GM21360 (cell line): ENCODE results near the gene CLSTN3.

ENCODE experiments used
- ATAC-seq: cut with Tn5 transposase; IDR thresholded peaks from one replicate; pipeline ENCODE4 v1.9.1; 2021; ENCODE audit warnings: mild to moderate bottlenecking, moderate library complexity; ENCODE audit not compliant: unreplicated experiment

The CLSTN3 gene

DNA sequence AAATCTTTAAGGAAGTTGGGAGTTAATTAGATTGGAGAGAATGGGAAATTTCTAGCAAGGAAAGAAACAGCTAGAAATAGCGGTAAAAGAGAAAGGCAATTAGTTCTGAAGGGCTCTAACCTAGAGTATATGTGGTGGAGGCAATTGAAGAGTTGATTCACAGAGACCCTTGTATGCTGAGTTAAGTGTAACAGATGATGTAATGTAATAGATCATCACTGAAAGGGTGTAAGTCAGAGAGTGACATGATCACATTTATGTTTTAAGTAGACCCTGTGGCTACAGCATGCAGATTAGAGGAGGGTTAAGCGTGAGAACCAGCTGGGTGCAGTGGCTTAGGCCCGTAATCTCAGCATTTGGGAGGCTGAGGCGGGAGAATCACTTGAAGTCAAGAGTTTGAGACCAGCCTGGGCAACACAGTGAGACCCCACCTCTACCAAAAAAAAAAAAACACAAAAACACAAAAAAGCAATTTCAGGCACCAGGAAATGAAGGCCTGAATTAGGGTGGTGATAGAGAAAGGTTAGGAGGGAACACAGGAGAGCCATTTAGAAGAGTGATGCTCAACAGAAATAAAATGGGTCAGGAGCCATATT is 4.4 kb upstream of the CLSTN3 start:
- ATAC-seq, result no peak

DNA sequence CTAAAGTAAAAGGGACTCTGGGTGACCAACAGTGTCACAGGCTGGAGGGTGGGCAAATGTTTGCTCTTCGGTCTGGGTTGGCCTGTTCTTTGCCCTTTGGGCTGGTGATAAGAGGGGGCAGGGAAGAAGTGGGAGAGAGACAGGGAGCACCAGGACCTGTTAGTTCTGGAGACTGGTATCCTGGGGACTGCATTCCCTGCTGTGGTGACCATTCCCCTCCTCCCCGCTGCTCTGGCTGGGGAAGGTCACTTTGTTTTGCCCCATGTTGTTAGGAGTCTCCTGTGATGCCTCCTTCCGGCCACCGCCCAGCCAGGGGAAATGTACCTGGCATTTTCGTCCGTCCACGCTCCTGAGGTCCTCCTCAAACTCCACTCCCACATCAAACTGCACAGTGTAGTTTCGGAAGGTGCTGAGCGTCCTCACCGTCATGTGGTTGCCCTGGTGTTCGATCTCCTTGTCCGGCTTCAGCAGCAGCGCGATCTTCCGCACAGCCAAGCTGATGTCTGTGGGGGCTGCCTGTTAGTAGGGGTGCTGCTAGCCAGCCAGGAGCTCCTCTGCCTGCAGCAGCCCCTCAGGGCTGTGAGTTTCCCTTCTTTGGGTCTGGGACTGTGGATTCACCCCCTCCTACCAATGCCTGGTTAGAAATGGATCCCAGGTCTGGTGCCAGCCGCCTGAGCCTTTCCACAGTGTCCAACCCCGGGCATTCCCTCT is 2.1 kb upstream of the CLSTN3 start:
- ATAC-seq, result no peak

DNA sequence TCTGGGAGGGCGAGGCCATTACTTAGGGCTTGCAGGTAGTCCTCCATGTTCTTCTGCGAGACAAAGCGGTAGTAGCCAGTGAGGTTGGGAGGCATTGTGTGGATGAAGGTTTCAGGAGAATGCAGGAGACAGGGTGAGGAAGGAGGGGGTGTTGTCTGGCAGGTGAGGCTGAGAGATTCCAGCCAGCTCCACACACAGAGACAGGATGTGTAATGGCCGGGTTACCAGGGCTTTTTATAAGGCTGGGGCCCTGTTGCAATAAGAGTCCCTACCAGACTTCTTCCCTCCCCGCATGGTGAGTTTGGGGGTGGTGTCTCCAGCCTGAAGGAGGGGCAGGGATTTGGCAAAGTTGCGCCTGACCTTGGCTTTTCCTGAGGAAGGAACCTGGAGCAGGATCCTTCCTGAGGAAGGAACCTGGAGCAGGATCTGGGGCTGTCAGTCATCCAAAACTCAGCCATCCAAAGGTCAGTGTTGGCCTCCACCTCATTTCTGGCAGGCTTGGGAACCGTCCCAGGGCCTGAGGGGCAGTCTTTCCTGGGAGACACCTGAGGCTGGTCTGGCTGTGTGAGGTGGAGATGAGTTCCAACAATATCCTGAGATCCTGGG is 1.4 kb upstream of the CLSTN3 start, which contains the start of gene RBP5:
Gene RBP5, minus strand, starts transcription at position 209 of the 606 bp plus-strand sequence. Its CDS starts 114 bp downstream, at position 95.
- no peak for ATAC-seq

DNA sequence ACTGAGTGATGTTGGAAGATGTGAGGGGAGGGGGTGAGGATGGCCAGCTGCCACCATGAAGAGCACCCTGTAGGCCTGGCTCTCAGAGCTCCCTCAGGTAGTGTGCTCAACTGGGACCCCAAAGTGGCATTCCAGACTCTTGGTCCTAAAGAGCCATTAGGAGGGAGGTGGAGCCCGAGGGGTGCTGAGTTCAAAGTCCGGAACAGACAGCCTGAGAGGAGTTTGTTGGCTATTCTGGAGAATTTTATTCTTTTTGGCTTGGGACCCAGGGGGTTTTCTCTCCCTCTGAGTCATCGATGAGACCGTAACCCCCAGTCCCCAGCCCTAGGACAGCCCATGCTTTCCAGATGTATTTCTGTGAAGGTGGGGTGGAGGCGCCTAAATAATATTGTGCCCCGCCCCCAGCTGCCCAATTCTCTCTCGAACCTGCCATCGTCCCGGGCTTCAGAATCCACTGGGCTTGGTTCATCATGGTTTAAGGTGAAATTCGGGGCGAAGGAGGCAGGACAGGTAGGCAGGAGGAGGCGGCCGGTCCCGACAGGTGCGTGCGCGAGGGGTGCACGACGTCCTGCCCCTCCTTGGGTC is 792 bp upstream of the CLSTN3 start:
- no peak for ATAC-seq

DNA sequence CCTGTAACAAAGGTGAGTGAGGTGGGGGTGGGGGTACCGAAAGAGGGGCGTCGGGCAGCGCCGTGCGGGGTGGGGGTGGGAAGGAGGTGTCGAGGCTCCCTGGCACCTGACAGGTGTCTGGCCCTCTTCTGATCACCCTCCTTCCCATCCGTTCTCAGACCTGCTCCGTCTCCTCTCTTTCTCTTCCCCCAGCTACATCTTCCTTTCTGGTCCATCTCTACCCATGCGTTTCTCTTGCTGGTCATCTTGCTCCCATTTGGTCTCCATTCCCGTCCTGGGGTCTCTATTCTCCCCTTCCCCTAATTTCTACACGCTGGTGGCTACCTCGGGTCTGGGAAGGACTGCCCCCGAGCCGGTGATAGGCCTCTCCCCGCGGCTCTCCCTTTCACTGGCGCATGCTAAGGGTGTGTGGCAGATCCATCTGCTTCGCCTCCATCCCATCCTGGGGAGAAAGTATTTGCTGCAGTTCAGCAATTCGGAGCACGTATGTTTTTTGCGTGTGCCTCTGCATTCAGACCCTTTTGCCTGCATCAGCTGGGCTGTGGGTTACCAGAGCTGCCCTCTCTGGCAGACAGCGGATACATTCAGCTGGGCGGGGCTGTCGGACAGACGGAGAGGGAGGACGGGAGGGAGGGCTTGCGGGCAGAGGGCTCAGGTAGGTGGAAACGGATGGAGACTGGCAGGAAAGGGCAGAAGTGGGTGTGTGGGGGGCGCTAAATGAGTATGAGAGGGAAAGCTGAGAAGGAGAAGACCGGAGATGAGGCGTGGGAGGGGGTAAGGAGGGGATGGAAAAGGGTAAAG is 730 bp downstream of the CLSTN3 start:
- no peak for ATAC-seq

DNA sequence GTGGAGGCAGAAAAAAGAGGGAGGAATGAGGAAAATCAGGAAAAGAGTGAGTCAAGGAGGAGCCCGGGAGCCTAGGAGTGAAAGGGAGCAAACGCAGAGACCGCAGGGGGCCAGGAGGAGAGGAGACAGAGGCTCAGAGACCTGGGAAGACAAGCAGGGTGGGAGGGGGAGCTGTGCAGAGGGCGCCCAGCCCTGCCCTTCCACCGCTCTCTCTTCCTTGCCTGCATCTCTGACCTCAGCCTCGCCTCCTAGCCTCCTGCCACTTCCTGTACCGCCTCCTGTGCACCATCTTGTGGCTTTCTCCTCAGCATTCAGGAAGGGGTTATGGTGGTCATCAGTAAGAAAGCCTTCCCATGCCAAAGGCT is 1.3 kb downstream of the CLSTN3 start:
- ATAC-seq, result no peak

DNA sequence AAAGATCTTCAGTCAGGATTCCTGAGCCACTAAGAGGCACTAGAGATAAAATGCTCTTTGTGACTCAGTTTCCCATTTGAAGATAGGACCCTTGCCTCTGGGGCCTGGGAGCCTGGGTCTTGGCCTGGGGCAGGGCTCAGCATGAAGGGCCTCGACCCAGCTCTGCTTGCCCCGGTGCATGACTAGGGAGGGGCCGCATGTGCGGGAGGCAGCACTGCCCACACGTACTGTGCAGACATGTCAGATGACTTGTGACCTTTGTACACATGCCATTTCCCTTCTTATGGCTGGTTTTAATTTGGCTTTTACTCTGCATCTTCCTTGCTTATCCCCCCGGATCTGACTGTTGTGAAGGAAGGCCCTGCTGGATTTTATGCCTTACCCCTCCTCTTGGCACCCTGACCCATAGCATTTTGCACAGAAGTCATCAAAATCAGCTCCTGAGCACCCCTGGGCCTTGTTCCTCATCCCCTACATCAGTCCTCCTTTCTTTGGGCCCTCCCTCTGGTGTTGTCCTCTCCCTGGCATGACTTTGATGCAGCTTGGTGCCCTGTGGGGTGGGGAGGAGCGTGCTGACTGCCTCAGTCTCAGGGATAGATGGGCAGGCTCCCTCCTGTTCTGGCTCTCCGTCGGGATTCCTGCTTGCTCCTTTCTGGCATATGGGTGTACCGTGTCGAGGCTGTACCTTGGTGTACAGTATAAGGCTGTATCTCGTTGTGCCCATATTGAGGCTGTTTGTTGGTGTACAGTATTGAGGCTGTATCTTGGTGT is 4.4 kb downstream of the CLSTN3 start:
- no peak for ATAC-seq

DNA sequence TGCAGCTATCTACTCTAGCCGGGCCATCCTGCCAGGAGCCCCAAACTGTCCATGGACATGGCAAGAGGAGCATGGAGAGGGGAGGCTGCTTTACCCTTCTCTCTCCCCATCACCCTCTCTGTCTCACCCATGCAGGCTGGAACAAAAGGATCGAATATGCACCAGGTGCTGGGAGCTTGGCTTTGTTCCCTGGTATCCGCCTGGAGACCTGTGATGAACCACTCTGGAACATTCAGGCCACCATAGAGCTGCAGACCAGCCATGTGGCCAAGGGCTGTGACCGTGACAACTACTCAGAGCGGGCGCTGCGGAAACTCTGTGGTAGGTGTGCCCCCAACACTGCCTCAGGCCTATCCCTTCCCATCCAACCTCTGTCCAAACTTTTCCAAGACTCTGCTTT is 5.9 kb downstream of the CLSTN3 start:
- ATAC-seq, result no peak

DNA sequence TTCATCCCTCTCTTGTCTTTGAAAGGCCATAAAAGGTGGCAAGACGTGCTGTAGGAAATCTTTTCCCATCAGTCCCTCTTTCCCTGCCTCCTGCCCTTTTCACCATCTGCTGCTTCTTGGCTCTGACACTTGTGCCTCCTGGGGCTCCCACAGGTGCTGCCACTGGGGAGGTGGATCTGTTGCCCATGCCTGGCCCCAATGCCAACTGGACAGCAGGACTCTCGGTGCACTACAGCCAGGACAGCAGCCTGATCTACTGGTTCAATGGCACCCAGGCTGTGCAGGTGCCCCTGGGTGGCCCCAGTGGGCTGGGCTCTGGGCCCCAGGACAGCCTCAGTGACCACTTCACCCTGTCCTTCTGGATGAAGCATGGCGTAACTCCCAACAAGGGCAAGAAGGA is 6.5 kb downstream of the CLSTN3 start:
- no peak for ATAC-seq

DNA sequence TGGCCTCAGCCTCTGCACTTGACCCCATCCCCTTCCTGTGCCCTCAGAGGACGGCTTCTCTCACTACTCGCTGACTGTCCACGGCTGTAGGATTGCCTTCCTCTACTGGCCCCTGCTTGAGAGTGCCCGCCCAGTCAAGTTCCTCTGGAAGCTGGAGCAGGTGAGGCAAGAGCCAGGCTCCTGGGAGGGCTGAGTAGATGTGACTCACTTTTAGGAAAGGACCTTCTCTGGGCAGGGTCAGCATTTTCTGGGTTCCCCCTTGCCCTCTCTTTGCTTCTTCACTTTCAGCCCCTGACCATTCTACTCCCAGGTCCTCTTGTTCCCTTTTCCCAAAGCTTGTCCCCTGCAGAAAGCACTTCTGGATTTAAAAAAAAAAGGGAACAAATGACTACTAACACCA is 7.7 kb downstream of the CLSTN3 start:
- no peak for ATAC-seq

DNA sequence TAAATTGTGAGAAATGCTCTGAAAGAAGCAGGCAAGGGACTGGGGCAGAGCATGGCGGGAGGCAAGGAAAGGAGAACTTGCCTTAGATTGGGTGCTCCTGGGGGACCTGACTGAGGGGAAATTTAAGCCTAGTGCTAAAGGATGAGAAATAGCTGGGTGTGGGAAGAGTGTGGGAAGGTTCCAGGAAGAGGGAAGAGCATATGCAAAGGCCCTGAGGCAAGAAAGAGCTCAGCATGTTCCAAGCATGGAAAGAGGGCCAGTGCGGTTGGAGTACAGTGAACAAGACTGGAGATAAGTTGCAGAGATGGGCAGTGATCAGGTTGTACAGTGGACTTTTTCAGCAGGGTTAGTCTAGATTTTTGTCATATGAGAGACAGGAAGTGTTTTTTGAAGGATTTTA is 9.0 kb downstream of the CLSTN3 start:
- ATAC-seq, result no peak

DNA sequence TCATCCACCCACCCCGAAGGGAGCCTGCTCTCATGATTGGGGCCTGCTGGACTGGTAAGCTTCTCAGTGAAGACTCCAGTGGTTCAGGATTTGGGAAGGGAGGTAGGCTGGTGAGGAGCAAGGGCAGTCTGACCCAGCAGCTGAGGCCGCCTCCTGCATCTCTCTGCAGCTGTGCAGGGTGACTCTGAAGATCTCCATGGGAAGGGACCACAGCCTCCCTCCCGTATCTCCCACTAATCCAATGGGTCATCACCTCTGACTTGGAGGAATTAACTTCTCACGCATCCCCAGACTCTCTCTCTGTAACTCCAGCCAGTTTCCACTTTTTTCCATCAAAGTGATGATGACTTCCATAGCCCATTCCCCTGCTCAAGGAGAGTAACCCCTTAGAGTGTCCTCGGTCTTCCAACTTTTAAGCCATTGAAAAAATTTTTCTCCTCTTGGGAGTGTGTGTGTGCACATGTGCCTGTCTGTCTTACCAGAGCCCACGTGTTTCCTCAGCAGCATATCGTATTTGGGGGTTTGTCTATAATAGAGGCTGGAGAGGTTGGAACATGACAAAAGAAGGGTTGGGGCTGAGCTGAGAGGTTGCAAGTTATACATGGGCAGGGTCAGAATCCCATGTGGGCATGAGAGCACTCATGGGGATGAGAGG is 11.3 kb downstream of the CLSTN3 start:
- ATAC-seq, result no peak

DNA sequence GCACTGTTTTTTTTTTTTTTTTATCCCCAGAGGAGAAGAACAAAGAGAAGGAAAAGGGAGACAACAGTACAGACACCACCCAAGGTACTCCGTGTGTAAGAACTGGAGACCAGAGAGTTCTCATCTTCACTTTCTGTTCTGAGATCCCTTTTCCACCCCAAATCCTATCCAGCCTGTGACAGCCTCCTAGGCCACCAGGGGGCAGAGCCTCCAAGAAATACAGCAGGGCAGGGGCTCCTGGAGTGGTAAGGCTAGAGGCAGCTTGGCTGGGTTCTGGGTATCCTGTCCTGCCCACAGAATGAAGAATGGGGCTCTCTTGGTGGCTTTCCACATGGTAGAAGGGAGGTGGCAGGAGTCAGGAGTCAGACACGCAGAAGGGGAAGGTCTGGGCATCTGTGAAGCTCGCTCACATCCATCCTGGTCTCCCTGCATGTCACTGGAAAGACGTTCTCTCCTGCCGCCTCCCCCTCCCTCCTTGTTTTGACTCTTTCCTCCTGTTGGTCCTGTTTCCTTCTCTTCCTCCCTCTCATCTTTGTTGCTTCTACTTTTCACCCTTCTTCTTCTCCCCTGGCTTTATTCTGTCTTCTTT is 12.0 kb downstream of the CLSTN3 start:
- no peak for ATAC-seq

DNA sequence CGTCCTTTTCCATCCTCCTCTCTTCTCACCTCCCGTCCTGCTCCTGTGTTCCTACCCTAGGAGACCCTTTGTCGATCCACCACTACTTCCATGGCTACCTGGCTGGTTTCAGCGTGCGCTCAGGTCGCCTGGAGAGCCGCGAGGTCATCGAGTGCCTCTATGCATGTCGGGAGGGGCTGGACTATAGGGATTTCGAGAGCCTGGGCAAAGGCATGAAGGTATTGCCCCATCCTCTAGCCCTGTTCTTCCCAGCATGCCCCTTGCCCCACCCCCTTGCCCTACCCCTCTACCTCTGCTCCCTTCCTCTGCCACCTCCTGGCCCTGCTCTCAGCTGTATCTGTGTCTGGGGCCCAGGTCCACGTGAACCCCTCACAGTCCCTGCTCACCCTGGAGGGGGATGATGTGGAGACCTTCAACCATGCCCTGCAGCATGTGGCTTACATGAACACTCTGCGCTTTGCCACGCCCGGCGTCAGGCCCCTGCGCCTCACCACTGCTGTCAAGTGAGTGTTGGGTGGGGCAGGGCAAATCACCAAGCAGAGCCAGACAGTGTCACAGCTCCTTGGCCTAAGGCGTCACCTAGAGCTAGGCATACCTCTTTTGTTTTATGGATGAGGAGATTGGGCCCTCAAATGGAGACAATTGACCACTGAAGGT is 12.8 kb downstream of the CLSTN3 start:
- no peak for ATAC-seq

DNA sequence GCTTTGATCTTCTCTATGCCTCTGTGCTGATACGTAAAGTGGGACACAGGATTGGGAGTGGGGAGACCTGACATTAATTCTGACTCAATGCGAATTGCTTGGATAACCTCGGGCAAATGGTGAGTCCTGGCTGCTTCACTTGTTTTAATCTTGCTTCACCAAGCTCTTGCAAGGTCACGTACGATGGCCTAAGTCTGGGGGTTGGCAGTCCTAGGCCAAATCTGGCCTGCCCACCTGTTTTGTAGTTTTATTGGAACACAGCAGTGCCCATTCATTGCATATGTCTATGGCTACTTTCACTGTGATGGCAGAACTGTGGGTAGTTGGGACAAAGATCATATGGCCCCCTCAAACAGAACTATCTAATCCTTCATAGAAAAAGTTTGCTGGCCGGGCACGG is 13.4 kb downstream of the CLSTN3 start:
- ATAC-seq, result no peak

DNA sequence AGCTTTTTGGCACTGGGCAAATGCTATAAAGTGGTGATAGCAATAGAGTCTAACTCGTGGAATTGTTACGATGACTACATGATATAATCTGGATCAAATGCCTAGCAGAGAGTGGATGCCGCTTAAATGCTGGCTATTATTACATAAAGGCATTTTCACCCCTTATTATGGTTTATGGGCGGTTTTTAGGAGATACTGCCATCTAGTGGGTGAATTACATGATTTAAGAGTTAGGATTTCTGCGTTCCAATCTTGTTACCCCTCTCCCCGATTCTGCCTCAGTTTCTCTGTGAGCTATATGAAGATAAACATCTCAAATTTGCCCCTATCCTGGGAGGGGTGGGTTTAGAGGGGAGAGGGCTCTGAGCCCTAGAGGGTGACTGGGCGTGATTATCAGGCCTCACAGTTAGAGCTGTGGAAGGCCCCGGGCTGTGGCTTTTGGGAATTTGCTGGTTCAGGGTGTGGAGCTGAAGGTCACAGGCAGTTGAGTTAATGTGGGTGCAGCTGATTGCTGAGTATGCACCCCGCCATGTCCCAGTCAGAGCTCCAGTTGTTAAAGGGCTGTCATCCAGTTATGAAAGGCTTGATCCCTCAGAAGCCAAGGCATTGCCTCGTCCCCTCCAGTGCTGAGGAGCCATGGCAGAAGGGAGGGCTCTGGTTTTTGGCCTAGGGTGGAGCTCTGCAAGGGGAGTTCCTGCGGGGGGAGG is 14.4 kb downstream of the CLSTN3 start:
- no peak for ATAC-seq

DNA sequence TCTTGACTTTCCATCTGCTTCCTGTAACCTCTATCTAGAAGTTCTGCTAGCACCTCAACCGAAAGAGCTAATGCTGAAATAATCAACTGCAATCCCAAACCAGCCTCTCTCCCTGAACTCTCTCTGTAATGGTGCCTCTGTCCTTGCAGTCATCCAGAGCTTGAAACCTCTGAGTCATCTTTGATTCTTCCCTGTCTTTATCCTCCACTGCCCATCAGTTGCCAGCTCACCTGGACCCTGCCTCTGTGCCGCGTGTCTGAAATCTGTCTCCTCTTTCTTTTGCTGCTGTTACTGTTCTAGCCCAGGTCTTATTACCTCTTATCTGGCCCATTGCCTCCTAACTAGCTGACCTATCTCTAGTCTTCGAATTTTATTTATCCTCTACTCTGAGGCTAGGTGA is 15.5 kb downstream of the CLSTN3 start:
- no peak for ATAC-seq

DNA sequence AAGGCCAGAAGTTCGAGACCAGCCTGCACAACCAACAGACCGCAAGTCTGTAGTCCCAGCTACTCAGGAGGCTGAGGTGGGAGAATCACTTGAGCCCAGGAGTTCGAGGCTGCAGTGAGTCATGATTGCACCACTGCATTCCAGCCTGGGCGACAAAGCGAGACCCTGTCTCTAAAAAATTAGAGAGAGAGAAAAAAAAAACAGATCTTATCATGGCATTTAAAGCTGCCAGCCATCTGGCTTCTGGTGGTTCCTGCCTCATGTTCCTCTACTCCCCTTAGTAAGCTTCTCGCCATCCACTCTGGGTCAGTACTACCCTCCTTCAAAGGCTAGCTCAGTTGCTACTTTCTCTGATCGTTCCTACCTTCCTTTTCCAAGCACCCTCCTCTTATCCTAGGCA is 16.1 kb downstream of the CLSTN3 start:
- no peak for ATAC-seq

DNA sequence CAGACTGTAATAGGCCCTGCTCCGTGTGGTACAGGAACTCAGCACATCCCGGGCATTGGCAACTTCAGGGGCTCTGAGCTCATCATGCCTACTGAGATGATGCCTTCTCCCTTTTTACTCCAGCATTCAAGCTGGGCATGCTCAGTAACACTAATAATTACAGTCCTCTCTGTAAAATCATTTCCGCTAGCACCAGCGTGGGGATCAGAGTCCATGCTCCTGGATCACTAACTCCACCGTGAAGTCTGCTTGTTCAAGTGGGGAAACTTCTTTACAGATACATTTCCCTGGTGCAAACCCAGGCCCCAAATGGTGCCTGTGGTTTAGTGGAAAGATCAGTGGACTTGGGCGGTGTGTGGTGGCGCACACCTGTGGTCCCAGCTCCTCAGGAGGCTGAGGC is 16.7 kb downstream of the CLSTN3 start:
- no peak for ATAC-seq
